Activated T-helper 1 cell treated with Interleukin-2 at 50 U/mL for 16 hours (primary cell): ENCODE results near the gene FAM83F.
"Not testable (repeated sequence)": the region's sequence is repeated elsewhere in the genome, so short reads cannot be mapped to it uniquely, and the experiment has no call there.

Experiments
- DNase-seq: peaks from one replicate; pipeline ENCODE4 v3.0.0-alpha.2; 2020; ENCODE audit warnings: low read depth

The FAM83F gene

DNA sequence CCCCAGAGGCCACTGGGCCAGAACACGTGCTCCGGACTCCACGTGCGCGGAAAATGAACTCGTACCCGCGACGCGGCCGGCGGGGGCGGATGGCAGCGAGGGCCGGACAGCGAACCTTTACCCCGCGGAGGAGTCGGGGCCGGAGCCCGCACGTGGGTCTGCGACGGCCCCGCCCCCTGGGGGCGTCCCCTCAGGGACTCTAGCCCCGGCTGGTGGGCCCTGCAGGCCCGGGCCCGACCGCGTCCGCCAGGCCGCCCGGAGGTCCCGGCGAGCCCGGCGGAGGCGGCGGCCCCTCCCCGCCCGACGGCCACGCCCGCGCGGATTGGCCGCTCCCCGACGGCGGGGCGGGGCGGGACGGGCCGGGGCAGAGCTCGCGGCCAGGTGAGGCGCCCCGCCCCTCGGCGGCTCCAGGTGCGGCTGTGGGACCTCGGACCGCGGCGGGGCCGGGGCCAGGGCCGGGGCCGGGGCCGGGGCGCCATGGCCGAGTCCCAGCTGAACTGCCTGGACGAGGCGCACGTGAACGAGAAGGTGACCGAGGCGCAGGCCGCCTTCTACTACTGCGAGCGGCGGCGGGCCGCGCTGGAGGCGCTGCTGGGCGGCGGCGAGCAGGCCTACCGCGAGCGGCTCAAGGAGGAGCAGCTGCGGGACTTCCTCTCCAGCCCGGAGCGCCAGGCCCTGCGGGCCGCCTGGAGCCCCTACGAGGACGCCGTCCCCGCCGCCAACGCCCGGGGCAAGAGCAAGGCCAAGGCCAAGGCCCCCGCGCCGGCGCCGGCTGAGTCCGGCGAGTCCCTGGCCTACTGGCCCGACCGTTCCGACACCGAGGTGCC, at the start of gene FAM83F:
FAM83F (plus strand) TSS at position 389 of the 827 bp plus-strand sequence; CDS start at position 478, 89 bp downstream.
- no peak for DNase-seq

DNA sequence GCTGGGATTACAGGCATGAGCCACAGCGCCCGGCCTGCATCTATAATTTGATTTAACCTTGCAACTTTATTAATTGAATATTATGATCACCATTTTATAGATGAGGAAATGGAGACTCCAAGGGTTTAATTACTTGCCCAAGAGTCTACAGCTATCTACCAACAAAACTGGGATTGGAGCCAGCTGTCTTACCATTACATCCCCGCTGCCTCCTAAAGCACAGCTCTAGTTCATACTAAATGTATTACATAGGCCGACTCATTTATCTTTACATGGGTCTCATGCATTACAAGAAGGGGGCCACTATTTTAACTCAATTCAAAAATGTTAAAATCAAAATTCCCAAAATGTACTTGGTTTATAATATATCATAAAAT, 48.6 kb upstream of the FAM83F start:
- DNase-seq: no peak

DNA sequence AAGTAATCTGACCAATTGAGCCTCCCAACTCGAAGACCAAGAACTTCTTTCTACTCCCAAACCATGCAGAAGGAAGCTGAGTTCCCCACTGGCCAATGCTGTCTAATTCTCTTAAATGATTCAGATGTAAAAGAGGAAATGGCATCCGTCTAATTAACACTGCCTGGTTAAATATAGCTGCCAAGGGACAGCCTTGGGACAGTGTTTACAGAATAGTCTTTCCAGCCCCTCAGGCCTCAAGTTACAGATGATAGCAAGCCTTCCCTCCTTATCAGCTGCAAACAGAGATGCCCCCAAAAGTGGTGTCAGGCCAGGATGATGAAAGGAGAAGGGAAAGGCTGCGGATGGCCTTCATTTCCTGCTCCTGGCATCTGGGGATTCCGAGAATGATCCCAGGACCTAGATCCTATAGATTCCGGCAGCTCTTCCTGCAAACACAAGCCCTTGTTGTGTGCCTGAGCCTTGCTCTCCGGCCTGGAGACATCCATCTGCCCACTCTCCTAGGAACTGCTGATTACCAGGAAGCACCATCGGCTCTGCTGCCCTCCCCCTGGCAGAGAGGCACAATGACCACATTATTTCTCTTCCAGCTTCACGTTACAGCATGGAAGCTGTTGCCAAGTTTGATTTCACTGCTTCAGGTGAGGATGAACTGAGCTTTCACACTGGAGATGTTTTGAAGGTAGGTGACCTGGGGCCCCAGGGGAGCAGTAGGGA, 48.1 kb upstream of the FAM83F start:
- DNase-seq: no peak

DNA sequence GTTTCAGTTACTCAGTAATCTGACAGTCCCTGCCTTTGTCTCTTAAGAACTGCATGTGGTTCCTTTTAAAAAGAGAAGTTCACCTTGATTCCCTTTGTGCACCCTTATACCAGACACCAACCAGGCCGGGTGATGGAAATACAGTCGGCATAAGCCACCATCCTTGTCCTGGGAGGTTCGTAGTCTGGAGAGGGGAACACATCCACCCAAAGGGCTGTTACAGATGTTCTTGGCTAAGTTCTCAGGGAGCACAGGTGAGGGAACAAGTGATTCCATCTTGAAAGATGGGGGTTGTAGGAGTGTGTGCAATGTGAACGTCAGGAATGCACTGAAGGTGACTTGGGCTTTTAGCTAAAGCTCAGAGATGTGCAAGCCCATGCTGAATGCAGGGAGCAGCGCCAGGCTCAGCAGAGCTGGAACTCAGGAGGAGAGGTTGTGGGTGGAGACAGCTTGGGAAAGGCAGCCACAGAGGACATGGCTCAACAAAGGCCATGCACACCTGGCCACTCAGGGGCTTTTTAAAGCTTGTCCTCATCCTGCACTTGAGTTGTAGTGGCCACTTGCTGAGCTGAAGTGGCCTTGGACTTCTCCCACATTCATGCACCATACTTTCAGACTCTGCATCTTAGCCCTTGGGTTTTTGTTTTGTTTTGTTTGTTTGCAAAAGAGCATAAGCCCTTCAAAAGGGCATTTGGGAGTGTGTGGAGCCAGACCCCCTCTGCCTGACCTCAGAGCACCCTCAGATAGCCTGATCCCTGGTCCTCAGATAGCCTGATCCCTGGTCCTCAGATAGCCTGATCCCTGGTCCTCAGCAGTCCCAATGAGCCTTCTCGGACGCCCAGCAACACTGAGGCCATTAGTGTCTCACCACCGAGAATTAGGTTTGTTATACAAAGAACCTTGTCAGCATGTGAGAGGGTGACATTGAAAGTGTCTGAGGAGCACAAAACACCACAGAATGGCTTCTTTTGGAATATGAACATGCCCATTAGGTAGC, 47.2 kb upstream of the FAM83F start:
- no peak for DNase-seq

DNA sequence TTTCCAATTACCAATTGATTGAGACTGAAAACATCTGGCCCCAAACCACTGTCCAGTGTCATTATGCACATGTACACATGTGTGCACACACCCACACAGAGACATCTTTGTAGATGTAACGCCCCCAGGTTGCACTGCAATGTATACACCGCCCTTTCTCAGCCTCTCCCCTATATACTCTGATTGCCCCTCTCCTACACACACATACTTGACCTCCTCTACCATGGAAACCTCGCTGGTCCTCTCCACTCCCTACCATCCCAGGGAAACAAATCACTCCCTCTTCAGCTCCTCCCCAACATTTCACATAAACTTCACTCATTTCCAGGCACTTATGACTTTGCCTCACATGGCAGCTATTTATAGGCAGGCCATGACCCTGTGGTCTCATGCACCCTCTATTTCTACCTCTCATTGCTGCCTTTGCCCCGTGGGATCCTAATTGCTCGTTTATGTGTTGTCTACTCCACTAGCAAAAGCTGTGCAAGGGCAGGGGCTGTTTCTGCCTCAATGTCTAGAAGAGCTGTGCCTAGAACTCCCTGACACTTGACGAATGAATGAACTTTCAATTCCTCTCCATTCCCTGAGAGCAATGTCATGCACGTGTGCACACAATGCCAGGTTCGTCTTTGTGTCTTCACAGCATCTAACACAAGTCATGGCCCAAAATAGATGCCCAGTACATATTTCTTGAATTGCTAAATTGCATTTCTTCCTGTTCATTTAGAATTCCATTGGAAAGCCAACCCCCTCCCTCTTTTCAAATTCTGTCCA, 44.6 kb upstream of the FAM83F start:
- no peak for DNase-seq

DNA sequence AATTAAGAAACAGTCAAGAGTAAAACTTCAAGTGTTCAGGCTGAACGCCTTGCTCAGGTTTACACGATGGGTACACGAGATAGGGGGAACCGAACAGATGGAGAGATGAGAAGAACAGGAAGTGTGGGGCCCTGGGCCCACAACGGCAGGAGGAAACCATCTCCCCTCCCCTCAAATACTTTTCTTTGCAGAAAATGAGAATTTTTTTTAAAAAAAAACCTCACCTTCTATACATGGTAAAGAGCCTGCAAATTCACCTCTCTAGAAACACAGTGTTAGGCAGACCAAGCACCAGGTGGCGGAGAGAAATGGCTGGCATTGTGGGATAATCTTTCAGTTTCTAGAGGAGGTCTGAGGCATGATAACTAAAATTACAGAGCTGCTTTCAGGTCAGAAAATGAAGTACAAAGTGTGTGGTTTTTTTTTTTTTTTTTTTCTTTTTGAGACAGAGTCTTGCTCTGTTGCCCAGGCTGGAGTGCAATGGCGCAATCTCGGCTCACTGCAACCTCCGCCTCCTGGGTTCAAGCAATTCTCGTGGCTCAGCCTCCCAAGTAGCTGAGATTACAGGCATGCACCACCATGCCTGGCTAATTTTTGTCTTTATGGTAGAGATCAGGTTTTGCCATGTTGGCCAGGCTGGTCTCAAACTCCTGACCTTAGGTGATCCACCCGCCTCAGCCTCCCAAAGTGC, 43.0 kb upstream of the FAM83F start:
- not testable (repeated sequence) for DNase-seq

DNA sequence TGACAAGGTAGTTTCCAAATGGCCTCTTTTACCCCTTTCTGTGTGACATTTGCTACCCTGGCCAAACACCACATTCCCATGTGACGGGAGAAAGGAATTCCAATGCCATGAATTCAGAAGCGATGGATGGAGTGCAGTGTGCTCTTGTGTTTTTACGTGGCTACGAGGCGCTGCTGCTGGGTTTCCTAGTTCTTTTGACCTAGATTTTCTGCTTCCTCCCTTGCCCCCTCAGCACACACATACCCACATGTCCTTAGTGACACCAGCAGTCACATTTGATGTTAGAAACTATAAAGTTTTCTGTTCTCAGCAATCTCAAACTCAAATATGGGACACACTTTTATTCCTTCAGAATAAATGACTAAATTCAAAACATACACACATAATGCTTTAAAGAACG, 42.4 kb upstream of the FAM83F start:
- DNase-seq: no peak

DNA sequence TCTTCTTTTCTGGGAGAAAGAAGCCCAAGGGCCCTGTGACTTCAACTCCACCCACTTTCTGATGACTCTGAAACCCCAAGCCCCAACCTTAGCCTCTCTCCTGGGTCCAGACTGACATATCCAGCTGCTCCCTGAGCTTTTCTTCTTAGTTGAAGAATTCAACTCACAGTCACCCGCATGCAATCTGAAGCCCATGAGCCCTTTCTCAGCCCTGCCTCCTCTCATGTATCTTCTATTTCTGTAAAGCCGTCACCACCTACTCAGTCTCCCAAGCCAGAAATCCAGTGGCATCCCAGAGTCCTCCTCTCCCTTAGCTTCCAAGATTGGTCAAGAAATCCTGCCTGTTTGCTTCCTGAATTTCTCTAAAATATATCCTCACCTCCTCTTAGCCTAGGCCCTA, 41.7 kb upstream of the FAM83F start:
- DNase-seq: no peak

DNA sequence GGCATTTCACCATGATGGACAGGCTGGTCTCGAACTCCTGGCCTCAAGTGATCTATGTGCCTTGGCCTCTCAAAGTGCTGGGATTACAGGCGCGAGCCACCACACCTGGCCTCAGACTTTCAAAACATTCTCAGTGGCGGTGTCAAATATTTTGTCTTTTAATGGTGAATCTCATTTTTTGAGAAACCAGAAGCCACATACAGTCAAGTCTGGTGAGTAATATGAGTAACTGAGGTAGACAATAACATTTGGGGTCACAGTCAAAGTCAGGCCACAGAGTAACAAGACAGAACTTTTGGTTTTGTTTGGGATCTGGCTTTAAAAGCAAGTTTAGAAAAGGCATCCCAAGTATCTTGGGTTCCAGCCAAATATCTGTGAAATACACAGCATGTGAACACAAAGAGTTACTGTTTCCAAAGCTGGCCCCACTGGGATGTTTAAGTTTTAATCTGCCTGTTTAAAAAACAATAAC, 40.1 kb upstream of the FAM83F start:
- no peak for DNase-seq

DNA sequence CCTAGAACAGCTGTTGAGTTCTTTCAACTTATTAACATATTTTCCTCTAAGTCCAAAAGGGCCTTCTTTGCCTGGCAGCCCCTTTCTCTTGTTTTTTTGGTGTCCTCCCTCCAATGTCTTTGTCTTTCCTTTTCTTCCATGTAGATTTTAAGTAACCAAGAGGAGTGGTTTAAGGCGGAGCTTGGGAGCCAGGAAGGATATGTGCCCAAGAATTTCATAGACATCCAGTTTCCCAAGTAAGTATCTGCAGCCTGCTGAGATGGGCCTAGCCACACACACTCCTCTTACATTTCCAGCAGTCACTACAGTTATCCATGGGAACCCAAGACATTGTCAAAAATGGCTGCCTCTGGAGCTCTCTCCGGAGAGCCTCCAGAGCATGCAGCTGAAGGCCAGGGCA, 39.1 kb upstream of the FAM83F start:
- DNase-seq: no peak

DNA sequence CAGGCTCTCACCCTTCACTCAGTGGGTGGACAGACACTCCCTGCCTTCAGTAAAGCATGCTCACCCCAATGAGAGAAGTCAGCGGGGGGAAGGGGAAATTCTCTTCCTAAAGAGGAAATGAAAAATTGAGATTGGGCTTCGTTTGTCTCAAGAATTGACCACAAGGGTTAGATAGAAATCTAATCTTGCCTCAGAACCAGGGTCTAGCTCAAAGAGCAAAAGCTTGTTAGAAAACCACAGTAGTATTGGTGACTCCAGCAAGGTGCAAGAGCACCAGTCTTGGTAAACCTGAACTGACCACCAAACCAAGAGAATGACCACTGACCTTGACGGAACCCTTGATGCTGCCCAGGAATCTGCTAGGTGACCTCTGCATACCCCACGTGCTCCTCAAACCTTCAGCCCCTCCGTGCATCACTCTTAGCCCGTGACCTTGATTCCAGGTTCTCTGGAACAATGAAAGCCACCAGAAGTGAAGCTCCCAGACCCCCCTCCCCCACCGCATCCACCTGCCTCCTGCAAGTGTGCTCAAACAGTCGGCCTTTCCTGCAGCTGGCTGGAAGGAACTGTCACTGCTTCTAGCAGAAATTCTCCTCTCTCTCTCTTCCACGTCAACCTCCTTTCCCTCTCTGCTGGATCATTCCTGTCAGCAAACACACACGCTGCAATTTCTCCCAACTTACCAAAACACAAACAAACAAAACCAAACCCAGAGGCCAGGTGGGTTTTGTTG, 37.7 kb upstream of the FAM83F start:
- no peak for DNase-seq

DNA sequence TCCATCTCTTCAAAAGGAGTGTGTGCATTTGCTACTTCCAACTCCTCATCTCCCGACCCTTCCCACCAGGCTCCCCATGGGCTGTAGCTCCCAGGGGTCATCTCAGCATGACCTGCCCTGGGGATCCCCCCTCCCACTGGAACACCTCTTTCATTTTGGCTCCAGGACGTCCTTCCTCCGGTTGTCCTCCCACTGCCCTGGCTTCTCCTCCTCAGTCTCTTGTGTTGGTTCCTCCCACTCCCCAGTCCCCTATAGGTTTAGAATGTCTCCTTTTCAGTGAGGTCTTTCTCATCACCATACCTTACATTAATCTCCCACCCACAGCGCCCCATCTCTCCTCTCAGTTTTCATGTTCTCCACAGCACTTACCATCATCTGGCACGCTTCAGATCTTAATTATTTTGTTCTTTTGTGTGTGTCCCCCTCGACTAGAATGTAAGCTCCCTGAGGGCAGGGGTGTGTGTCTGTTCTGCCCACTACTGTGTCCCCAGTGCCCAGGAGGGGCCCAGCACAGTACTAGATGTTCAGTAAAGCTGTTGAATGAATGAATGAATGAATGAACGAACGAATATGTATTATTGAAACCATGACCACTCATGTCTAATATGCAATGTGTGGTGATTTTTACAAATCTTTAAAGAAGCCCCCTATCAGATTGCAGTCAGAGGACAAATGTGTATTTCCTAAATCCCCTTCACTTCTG, 36.6 kb upstream of the FAM83F start:
- DNase-seq: no peak

DNA sequence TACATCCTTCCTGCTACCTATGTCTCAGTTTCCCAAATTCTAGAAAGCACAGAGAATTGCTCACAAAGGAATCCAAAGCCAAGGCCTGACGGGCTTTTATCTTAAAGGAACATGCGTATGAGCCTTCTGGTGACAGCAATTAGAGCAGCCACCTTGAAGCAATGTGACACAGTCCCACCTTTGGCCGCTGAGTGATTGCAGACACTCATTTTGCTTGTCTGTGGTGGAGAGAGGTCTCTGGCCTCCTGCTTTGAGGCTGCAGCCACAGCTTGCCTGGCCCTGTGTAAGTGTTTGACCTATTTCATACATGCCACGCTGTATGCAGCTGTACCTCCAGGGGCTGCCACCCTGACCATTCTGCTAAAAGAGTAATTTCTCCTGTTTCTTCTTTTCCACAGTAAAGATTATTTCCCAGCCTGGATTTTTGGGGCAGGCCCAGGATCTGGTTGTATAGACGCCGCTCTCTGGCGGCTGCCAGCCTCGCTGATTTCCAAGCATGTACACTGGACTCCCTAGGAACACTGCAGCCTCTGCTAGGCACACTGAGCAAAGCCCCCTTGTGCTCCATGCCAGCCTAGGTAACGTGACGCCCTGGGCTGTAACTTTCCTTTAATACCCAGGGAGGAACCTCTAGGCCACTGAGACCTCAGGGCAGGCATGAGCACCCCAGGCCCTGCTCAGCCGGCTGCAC, 35.7 kb upstream of the FAM83F start:
- no peak for DNase-seq

DNA sequence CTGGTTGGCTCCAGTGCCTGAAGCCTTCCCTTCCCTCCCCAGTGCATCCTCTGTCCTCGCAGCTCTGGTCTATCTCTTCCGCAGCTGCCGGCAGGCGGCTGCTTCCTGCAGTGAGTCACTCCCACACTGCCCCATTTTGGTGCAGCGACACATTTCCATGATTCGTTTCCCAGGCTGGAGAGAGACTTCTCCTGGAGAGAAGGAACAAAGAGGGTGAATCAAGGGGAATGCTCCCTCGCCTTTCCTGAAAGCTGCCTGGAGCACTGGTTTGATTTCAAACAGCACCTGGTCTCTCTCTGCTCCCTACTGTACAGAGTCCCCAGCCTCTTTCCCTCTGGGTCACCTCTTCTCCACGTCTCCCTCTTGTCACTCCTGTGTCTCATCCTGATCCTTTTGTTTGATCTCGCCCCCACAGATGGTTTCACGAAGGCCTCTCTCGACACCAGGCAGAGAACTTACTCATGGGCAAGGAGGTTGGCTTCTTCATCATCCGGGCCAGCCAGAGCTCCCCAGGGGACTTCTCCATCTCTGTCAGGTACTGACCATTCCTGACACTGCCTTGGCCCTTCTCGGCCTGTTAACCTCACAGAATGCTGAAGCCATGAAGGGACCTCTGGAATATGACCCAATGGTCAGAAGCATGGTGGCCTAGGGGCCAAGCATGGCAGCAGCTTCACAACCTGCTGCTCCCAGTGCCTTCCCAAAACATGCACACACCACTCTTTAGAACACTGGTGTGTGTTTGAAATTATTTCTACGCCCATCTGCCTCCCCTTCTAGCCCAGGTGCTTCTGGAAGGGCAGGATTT, 34.9 kb upstream of the FAM83F start, which contains the start of gene TMA7B:
TMA7B (plus strand) TSS at position 758 of the 808 bp plus-strand sequence. CDS start 3,978 bp downstream, outside the sequence.
- no peak for DNase-seq

DNA sequence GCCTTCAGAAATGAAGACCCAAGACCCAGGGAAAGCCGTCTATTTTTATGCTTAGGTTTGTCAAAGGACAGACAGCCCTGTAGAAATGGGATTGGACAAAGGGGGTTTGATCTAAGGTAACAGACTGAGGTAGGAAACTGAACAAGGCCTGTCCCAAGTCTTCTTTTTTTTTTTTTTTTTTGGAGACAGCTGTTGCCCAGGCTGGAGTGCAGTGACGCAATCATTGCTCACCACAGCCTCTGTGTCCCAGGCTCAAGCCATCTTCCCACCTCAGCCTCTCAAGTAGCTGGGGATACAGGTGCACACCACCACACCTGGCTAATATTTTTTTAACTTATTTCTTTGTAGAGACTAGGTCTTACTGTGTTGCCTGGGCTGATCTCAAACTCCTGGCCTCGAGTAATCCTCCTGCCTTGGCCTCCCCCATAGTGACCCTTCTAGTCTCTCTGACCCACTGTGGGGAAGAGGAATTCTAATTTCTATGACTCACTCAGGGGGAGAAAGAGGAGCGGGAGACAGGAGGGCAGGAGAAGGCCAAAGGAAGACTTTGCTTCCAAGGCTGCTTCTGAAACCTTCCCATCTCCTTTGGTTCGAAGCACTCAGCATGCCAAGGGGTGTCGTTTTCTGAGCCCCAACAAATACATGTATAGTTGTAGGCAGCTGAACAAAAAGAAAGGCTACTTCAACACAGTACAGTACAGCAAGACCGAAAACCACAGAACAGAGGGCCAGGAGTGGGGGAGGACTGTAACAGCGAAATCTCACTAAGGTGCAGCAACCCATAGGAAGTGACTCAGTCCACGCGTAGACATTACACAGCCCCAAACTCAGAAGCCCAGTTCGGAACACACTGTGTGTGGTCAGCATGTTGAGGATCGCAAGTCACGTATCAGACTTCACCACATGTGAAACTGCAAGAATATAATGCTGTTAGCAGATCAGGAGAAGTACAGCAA, 33.7 kb upstream of the FAM83F start:
- DNase-seq: peak; percentile 36

DNA sequence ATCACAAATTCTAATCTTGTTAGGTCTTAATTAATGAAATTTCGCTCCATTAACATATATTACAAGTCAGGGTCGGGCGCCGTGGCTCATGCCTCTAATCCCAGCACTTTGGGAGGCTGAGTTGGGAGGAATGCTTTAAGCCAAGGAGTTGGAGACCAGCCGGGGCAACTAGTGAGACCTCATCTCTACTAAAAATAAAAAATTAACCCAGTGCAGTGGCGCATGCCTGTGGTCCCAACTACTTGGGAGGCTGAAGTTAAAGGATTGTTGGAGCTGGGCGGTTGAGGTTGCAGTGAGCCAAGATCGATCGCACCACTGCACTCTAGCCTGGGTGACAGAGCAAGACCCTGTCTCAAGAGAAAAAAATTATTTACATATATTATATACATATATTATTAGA, 32.7 kb upstream of the FAM83F start:
- DNase-seq: no peak

DNA sequence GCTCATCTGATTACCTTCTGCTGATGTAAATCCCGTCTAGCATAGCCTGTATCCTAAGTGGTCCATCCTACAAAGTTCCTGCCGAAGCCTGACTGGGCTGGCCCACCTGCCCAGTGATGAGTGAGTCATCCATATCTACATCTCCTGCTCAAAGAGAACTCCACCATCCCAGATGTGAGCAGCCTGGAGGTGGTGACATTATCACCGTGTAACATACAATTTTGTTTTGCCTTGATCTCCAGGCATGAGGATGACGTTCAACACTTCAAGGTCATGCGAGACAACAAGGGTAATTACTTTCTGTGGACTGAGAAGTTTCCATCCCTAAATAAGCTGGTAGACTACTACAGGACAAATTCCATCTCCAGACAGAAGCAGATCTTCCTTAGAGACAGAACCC, 29.0 kb upstream of the FAM83F start:
- no peak for DNase-seq
